Effector memory CD4-positive, alpha-beta T cell (primary cell): Measurements from ENCODE around the gene TASOR2.

ENCODE experiments used
- DNase-seq, 3 donors: peaks; one replicate each; pipeline ENCODE4 v3.0.0-alpha.2; 2020
- H3K27ac ChIP-seq: 2 replicates; pipeline ENCODE4 v1.7.0; 2013; ENCODE audit warnings: mild to moderate bottlenecking, low read length, moderate library complexity; ENCODE audit not compliant: insufficient read depth, poor library complexity, severe bottlenecking
- H3K27me3 ChIP-seq: replicated peaks from 2 replicates; pipeline ENCODE4 v1.7.0; 2013; ENCODE audit warnings: mild to moderate bottlenecking, low read length; ENCODE audit not compliant: insufficient read depth, control insufficient read depth, poor library complexity, severe bottlenecking
- H3K36me3 ChIP-seq: 2 replicates; pipeline ENCODE4 v1.7.0; 2013; ENCODE audit warnings: mild to moderate bottlenecking, low read length, moderate library complexity; ENCODE audit not compliant: control insufficient read depth, insufficient read depth
- H3K4me1 ChIP-seq: 2 replicates; pipeline ENCODE4 v1.7.0; 2013; ENCODE audit warnings: low read length, mild to moderate bottlenecking; ENCODE audit not compliant: control insufficient read depth, insufficient read depth, poor library complexity, severe bottlenecking
- H3K4me3 ChIP-seq: 2 replicates; pipeline ENCODE4 v1.7.0; 2013; ENCODE audit warnings: low read length, low read depth, mild to moderate bottlenecking; ENCODE audit not compliant: insufficient read depth, poor library complexity, severe bottlenecking
- H3K9me3 ChIP-seq: 2 replicates; pipeline ENCODE4 v1.7.0; 2013; ENCODE audit warnings: mild to moderate bottlenecking, low read length, moderate library complexity; ENCODE audit not compliant: control insufficient read depth

TASOR2 gene

GRCh38 chr10:5683065-5683464, 1.6 kb upstream of the TASOR2 start:
- no peaks in the 10 kb centered on the region for H3K9me3 ChIP-seq
- H3K4me1 ChIP-seq, result peaks cover 8% of the 10 kb centered on the region
- H3K4me3 ChIP-seq, result no peak overlapping the region
- H3K27ac ChIP-seq, result no peak overlapping the region
- no peaks in the 10 kb centered on the region for H3K36me3 ChIP-seq
- H3K27me3 ChIP-seq, result no peaks in the 10 kb centered on the region
- DNase-seq, result no peak

DNA sequence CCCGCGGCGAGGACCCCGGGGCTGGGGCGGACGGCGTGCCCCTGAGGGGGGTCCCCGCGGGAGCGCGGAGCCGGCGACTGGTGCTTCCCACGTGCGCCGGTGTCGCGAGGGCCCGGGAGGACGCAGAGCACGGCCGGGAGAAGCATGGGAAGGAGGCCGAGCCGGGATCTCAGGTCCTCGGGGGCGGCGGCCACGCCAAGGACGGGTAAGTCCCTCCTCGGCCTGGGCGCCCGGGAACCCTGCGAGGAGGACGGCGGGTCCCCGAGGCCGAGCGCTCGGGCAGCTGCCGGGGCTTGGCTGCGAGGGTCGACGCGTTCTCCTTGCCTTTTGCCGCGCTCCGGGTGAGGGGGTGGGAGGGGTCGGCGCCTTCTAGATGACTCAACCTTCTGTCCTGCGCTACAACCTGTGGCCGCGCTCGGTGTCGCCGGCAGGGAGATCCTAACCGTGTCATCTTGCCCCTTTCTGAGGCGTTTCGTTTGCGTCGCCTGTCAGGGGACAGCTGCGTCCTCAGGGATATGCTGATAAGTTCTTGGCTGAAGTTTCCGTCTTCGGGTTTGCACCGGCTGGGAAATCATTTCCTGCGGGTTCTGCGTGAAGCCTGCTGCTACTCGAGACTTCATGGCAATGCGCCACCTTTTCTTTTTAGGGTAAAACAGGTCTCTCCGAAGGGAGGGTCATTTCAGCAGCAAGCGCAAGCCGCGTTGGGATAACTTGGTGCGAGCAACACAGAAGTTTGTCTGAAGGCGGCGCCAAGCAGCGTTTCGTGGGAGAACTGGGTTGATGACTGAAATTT, 529 bp downstream of the TASOR2 start:
- peak; percentile 49 to 70 (median 60) for DNase-seq
- Histone ChIP-seq H3K27me3 (no peaks in the 10 kb centered on the region), H3K4me1 (peaks cover 8% of the 10 kb centered on the region), H3K4me3 (peak overlapping the region; percentile 84), H3K36me3 (no peaks in the 10 kb centered on the region), H3K27ac (peak overlapping the region; percentile 98), H3K9me3 (no peaks in the 10 kb centered on the region)

DNA sequence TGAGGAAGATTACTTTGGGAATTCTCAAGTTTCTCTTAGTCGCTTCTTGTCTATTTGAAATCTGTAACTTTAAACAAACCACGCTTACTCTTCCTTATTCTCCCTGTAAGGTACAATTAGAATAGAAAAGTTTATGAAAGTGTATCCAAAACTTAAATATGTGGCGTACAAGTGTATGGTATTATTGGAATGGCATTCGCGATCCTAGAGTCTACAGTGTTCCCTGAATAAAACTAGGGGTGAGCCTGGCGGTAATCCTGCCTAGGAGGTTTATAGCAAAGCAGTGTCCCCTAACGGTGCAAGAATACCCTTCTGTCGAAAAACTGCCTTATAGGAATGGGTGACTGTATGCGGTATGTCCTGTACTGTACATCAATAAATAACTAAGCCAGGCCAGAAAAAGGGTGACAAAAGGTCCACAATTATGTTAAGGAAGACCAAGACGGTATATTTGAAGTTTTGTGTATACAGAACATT, 1.2 kb downstream of the TASOR2 start:
- no peak for DNase-seq
- Histone ChIP-seq H3K9me3 (no peaks in the 10 kb centered on the region), H3K36me3 (no peaks in the 10 kb centered on the region), H3K27ac (peak overlapping the region; percentile 98), H3K4me3 (peak overlapping the region; percentile 84), H3K27me3 (no peaks in the 10 kb centered on the region), H3K4me1 (peaks cover 8% of the 10 kb centered on the region)

GRCh38 chr10:5688587-5688986, 3.9 kb downstream of the TASOR2 start:
- no peak for DNase-seq
- Histone ChIP-seq H3K4me1 (peaks cover 15% of the 10 kb centered on the region), H3K9me3 (no peaks in the 10 kb centered on the region), H3K27ac (no peak overlapping the region), H3K4me3 (no peak overlapping the region), H3K27me3 (no peaks in the 10 kb centered on the region), H3K36me3 (no peaks in the 10 kb centered on the region)

- Histone ChIP-seq H3K4me3 (no peak overlapping the region), H3K9me3 (no peaks in the 10 kb centered on the region), H3K4me1 (peaks cover 17% of the 10 kb centered on the region), H3K36me3 (no peaks in the 10 kb centered on the region), H3K27me3 (no peaks in the 10 kb centered on the region), H3K27ac (no peak overlapping the region)
- no peak for DNase-seq
Observed at GRCh38 chr10:5691786-5692185, 7.1 kb downstream of the TASOR2 start.

DNA sequence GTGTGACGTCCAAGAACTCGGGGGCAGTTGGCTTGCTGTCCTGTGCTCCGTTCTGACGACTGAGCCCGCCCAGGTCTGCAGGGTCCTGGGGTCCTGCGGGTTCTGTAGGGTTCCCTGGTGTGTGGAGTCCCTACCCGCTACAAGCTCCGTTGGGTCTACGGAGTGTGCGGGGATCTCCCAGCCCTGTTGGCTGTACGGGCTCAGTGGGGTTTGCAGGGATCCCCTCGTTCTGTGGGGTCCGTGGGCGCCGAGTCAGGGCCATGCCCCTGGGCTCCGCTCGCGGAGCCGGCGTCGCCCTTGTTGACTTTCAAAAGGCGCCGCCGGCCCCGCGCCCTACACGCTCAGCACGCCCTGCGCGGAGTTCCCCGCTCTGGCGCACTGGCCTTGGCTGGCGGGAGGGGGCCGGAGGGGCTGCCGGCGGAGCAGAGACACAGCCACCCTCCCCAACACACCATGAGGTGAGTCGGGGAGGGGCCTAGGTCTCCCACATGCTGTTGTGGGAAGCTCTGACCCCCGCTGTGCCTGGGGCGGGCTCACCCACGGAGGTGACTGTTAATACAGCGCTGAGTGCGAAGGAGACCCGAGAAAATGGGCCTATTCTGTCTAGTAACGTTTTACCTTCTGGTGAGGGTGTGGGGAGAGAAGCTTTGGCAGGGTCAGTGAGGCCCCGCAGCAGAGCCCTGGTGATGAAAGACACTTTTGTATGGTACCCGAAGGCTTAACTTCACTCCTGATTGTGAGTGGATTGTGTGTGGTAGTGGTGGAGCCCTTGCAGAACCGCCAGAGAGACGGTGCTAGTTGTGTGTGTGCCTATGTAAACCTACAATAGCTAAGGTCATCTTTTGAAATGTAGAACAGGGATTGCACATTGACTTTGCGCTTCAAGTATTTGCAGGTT, 8.1 kb downstream of the TASOR2 start:
- Histone ChIP-seq H3K36me3 (no peaks in the 10 kb centered on the region), H3K9me3 (no peaks in the 10 kb centered on the region), H3K4me1 (peaks cover 12% of the 10 kb centered on the region), H3K4me3 (peak overlapping the region; percentile 39), H3K27ac (no peak overlapping the region), H3K27me3 (no peaks in the 10 kb centered on the region)
- peak; percentile 33 to 53 (median 39) for DNase-seq

DNA sequence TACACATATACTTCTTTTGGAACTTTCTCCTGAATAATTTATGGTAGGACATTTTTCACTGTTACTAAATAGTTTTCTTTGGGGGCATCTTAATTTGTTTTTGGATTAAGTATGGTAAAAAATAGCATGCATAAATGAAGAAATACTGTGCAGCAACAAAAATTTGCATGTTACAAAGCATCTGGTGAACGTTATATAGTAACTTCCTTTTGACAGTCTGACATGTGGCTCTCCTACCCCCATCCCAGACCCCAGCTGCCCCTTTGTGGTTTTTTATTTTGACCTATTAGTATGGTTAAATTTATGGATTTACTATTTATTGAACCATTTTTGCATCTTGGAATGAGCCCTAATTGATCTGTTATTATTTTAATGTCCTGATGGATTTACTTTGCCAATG, 9.9 kb downstream of the TASOR2 start:
- Histone ChIP-seq H3K9me3 (no peaks in the 10 kb centered on the region), H3K4me3 (no peak overlapping the region), H3K4me1 (peaks cover 12% of the 10 kb centered on the region), H3K27me3 (no peaks in the 10 kb centered on the region), H3K36me3 (no peaks in the 10 kb centered on the region), H3K27ac (no peak overlapping the region)
- no peak for DNase-seq

GRCh38 chr10:5697342-5697741, 12.7 kb downstream of the TASOR2 start:
- Histone ChIP-seq H3K27ac (no peak overlapping the region), H3K4me1 (peaks cover 8% of the 10 kb centered on the region), H3K27me3 (no peaks in the 10 kb centered on the region), H3K4me3 (no peak overlapping the region), H3K9me3 (no peaks in the 10 kb centered on the region), H3K36me3 (no peaks in the 10 kb centered on the region)
- no peak for DNase-seq

- DNase-seq, result no peak
- Histone ChIP-seq H3K4me1 (peaks cover 8% of the 10 kb centered on the region), H3K9me3 (no peaks in the 10 kb centered on the region), H3K27me3 (no peaks in the 10 kb centered on the region), H3K36me3 (no peaks in the 10 kb centered on the region), H3K27ac (no peak overlapping the region), H3K4me3 (no peak overlapping the region)
Observed at GRCh38 chr10:5698062-5698461, 13.4 kb downstream of the TASOR2 start.

- no peak for DNase-seq
- Histone ChIP-seq H3K4me1 (peaks cover 3% of the 10 kb centered on the region), H3K4me3 (no peak overlapping the region), H3K27ac (no peak overlapping the region), H3K9me3 (no peaks in the 10 kb centered on the region), H3K27me3 (no peaks in the 10 kb centered on the region), H3K36me3 (no peaks in the 10 kb centered on the region)
Observed at GRCh38 chr10:5708356-5708755, 23.7 kb downstream of the TASOR2 start.
